GM10266 (cell line): ENCODE measurements around the gene DLG2.

Experiments
- DNase-seq: peaks from one replicate; pipeline ENCODE4 v3.0.0; 2012; ENCODE audit errors: extremely low spot score
- TF ChIP-seq, protein P1 (sequence below): IDR thresholded peaks from 2 replicates; pipeline ENCODE4 v1.5.1; 2012; ENCODE audit warnings: mild to moderate bottlenecking, low read depth; ENCODE audit not compliant: control insufficient read depth, insufficient read depth; ENCODE audit errors: missing control alignments

The DLG2 gene

DNA sequence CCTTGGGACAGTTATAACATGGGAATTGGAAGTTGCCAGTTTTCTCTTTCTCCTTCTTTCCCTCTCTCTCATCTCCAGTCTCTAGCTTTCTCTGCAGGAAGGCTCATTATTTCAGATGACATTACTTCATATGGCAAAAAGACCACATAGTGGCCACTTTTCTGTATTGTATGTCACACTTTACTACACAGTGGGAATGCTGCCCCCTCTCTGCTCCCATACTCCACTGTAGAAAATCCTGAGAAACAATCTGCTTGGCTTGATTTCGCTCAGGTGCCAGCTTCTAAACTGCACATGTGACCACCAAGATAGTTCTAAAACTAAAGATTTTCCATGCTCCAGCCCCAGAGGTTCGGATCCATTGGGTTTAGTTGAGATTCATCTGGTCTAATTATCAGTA, 1480.3 kb downstream of the DLG2 start:
- TF ChIP-seq, protein P1, sequence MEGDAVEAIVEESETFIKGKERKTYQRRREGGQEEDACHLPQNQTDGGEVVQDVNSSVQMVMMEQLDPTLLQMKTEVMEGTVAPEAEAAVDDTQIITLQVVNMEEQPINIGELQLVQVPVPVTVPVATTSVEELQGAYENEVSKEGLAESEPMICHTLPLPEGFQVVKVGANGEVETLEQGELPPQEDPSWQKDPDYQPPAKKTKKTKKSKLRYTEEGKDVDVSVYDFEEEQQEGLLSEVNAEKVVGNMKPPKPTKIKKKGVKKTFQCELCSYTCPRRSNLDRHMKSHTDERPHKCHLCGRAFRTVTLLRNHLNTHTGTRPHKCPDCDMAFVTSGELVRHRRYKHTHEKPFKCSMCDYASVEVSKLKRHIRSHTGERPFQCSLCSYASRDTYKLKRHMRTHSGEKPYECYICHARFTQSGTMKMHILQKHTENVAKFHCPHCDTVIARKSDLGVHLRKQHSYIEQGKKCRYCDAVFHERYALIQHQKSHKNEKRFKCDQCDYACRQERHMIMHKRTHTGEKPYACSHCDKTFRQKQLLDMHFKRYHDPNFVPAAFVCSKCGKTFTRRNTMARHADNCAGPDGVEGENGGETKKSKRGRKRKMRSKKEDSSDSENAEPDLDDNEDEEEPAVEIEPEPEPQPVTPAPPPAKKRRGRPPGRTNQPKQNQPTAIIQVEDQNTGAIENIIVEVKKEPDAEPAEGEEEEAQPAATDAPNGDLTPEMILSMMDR, result no peak
- DNase-seq, result no peak

DNA sequence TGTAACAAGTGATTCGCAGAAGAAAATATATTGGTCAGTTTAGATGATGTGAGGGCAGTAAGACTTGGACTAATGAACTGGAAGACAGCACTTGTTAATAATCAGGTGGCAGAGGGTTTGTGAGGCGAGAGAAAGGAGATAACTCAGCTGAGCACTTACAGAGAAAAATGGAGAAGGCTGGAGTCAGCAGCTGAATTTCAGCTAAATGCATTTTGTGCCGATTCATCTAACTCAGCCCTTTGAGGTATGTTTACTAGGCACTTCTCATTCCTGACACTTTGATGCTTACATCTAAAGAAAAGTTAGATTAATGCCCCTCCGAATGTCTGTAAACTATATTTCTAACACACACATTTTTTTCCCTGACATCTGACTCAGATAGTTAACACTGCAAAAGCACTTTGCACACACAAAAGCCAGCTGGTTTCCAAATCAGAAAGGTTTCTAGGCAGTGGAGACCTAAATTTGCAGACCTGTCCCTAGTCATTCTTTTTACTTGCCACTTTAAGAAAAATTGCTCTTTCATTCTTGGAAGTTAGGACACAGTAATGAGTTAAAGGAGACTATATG, 1481.4 kb downstream of the DLG2 start:
- DNase-seq, result no peak
- TF ChIP-seq, protein P1, result no peak

DNA sequence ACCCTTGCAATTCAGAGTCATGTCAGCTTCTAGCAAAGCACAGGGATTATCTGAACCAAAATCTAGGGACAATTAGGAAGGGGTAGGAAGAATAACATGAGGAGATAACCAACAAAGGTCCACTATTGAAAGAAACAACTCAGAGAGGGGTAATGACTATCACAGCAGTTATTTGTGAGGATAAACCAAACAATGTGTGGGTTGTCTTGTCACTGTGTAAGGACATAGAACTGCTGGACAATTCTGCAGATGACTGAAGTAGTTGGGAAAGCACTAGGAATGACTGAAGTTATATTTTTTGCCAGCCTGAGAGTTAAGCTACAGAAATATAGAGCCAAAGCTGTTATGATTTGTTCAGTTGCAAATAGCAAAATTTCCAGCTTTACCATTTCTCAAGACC, 1482.6 kb downstream of the DLG2 start:
- TF ChIP-seq, protein P1, result no peak

DNA sequence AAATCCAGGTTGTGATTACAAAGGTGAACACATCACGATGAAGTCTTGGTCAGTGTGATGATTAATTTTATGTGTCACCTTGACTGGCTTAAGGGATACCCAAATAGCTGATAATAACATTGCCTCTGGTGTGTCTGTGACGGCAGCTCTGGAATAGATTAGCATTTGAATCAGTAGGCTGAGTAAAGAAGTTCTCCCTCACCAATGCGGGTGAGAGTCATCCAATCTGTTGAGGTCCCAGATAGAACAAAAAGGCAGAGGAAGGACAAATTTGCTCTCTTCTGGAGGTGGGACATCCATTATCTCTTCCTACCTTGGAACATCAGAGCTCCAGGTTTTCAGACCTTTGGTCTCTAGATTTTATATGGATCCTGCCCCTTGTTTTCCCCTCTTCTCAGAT, 1484.7 kb downstream of the DLG2 start:
- no peak for DNase-seq
- TF ChIP-seq, protein P1, result no peak

More for the DNA sequence above, 1482.6 kb downstream of the DLG2 start:
- DNase-seq, result no peak

GRCh38 chr11:84140386-84141169, 1486.6 kb downstream of the DLG2 start:
- TF ChIP-seq, protein P1, result no peak
- DNase-seq, result no peak

DNA sequence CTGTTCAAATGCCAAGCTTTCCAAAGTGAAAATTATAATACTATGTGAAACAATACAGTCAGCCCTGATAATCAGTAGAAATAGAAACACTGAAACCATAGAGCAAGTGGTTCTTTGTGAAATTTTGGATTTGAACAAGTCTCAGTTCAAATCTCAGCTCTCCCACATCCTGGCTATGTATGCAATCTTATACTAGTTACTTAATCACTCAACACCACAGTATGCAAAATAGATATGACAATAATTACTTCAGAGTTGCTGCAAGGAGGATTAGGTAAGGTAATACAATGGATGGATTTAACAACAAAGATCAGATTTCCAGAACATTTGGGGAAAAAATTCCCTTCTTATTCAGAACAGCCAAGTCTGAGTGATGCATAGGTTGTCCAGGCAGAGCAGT, 1489.2 kb downstream of the DLG2 start:
- TF ChIP-seq, protein P1, result no peak
- no peak for DNase-seq

DNA sequence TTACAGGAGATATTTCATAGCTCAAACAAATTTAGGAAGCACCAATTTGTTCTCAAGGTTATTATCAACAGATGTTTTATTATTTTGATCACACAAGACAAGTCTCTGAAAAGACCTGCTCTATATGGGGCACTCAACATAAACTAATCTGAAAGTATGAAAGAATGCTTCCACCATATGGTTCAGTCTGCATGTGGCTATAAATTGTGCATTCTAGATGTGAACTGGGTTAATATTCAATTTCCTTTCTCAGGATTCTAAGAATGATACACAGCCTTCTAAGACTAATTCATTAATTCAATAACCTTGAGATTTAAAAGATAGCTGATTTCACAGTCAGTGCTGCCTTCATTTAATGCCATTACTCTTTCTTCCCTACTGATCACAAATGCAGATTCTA, 1489.6 kb downstream of the DLG2 start:
- TF ChIP-seq, protein P1, result no peak

More for the DNA sequence above, 1489.6 kb downstream of the DLG2 start:
- DNase-seq, result no peak
